Measurements from ENCODE around the gene CMPK2. TPM values are rescaled to one million over a fixed set of nuclear protein-coding genes. Genes with fewer than 3 reads are reported as not detected.
A peak's percentile ranks its signal among the peaks of the same experiment; 100 is the strongest.

Gene CMPK2
- total RNA-seq, 4 donors from 2014 or later = 2.9 to 9.7 (median 8.0) TPM

GRCh38 chr2:6874032-6874431 is 8.3 kb upstream of the CMPK2 start:
- H3K27ac ChIP-seq = no peak overlapping the region
- intact Hi-C loops (cut with DNase I; ENCODE audit: low total_unique reads) = no loop called here
- no peaks in the 10 kb centered on the region for H3K36me3 ChIP-seq
- no peak for DNase-seq
- no peaks in the 10 kb centered on the region for H3K4me1 ChIP-seq
- no peak overlapping the region for H3K4me3 ChIP-seq
- H3K9me3 ChIP-seq = no peaks in the 10 kb centered on the region
- no peaks in the 10 kb centered on the region for H3K27me3 ChIP-seq
- TF ChIP-seq CTCF (IDR thresholded peaks at IDR 0.05) = no peak
- TF ChIP-seq POLR2A (IDR thresholded peaks at IDR 0.05) = no peak

GRCh38 chr2:6872394-6872793 is 6.7 kb upstream of the CMPK2 start:
- Histone ChIP-seq H3K9me3 (no peaks in the 10 kb centered on the region), H3K27me3 (no peaks in the 10 kb centered on the region), H3K27ac (no peak overlapping the region), H3K36me3 (no peaks in the 10 kb centered on the region), H3K4me1 (no peaks in the 10 kb centered on the region), H3K4me3 (no peak overlapping the region)
- no peak for DNase-seq
- intact Hi-C loops (cut with DNase I; ENCODE audit: low total_unique reads) = no loop called here
- TF ChIP-seq CTCF (IDR thresholded peaks at IDR 0.05) = no peak
- TF ChIP-seq POLR2A (IDR thresholded peaks at IDR 0.05) = no peak

- no peaks in the 10 kb centered on the region for H3K27me3 ChIP-seq
- peaks cover 0 to 4% of the 10 kb centered on the region in 2 donors for H3K4me1 ChIP-seq
- intact Hi-C loops (cut with DNase I; ENCODE audit: low total_unique reads) = no loop called here
- no peaks in the 10 kb centered on the region for H3K9me3 ChIP-seq
- H3K36me3 ChIP-seq = no peaks in the 10 kb centered on the region
- TF ChIP-seq POLR2A (IDR thresholded peaks at IDR 0.05) (no peak), CTCF (IDR thresholded peaks at IDR 0.05) (no peak)
- no peak for DNase-seq
- H3K27ac ChIP-seq = no peak overlapping the region
- H3K4me3 ChIP-seq = no peak overlapping the region
Measured at GRCh38 chr2:6866982-6867381, 1.3 kb upstream of the CMPK2 start.

GRCh38 chr2:6866275-6866671 is 566 bp upstream of the CMPK2 start:
- peak; percentile 22 to 37 for DNase-seq
- Histone ChIP-seq H3K9me3 (no peaks in the 10 kb centered on the region), H3K4me3 (peak overlapping the region; percentile 49 to 64), H3K27ac (peak overlapping the region; percentile 77 to 85), H3K27me3 (no peaks in the 10 kb centered on the region), H3K36me3 (no peaks in the 10 kb centered on the region), H3K4me1 (peaks cover 0 to 4% of the 10 kb centered on the region in 2 donors)
- intact Hi-C loops (cut with DNase I; ENCODE audit: low total_unique reads) = no loop called here
- TF ChIP-seq POLR2A (IDR thresholded peaks at IDR 0.05) (no peak), CTCF (IDR thresholded peaks at IDR 0.05) (peak; percentile 28 to 53 (median 34))

GRCh38 chr2:6864923-6865345 is 773 bp downstream of the CMPK2 start:
- Histone ChIP-seq H3K27ac (peak overlapping the region; percentile 77 to 85), H3K4me3 (peak overlapping the region; percentile 49 to 64), H3K27me3 (no peaks in the 10 kb centered on the region), H3K36me3 (no peaks in the 10 kb centered on the region), H3K4me1 (peaks cover 0 to 4% of the 10 kb centered on the region in 2 donors), H3K9me3 (no peaks in the 10 kb centered on the region)
- intact Hi-C loops (cut with DNase I; ENCODE audit: low total_unique reads) = no loop called here
- TF ChIP-seq POLR2A (IDR thresholded peaks at IDR 0.05) = no peak
- no peak for TF ChIP-seq CTCF (IDR thresholded peaks at IDR 0.05)
- peak; percentile 22 to 42 for DNase-seq

Measured in uterus (tissue), 4 donors.